Astrocyte of the cerebellum (primary cell): ENCODE data around the gene MPG.

Source experiments
- DNase-seq: peaks from one replicate; pipeline ENCODE4 v3.0.0-alpha.2; 2011; ENCODE audit warnings: low read depth
- H3K4me3 ChIP-seq: 2 replicates; pipeline ENCODE4 v1.5.1; 2011; ENCODE audit warnings: mild to moderate bottlenecking, low read depth, low read length, moderate library complexity
- CTCF ChIP-seq: IDR thresholded peaks from 2 replicates; pipeline ENCODE4 v1.5.1; 2012; ENCODE audit warnings: low read length, low read depth, moderate library complexity, mild to moderate bottlenecking; ENCODE audit errors: missing control alignments
- in situ Hi-C: cut with HindIII; loops from 2 replicates; pipeline ENCODE4 v1.10.0; 2017; ENCODE audit warnings: low sequenced_read_pairs

MPG gene

GRCh38 chr16:78444-79150, 572 bp downstream of the MPG start:
- no peak for TF ChIP-seq CTCF
- H3K4me3 ChIP-seq, result peak overlapping the region; percentile 61
- in situ Hi-C loops, result no loop called here
- no peak for DNase-seq

- in situ Hi-C loops, result no loop called here
- TF ChIP-seq CTCF, result no peak
- DNase-seq, result no peak
- peak overlapping the region; percentile 61 for H3K4me3 ChIP-seq
These were observed 1.4 kb downstream of the MPG start for GRCh38 chr16:79151-80054.

GRCh38 chr16:83060-83603, 5.1 kb downstream of the MPG start:
- no peak for TF ChIP-seq CTCF
- in situ Hi-C loops, result no loop called here
- DNase-seq, result no peak
- no peak overlapping the region for H3K4me3 ChIP-seq

GRCh38 chr16:83781-84615, 6.0 kb downstream of the MPG start:
- in situ Hi-C loops, result no loop called here
- H3K4me3 ChIP-seq, result no peak overlapping the region
- TF ChIP-seq CTCF, result no peak
- no peak for DNase-seq

GRCh38 chr16:84718-85406, 6.8 kb downstream of the MPG start:
- no peak overlapping the region for H3K4me3 ChIP-seq
- no peak for DNase-seq
- in situ Hi-C loops, result no loop called here
- TF ChIP-seq CTCF, result no peak
